GM12878 (cell line): ENCODE data around the gene PROX2.

ENCODE experiments used
- CTCF ChIP-seq, 3 experiments: IDR thresholded peaks in 2 of 3; conservative IDR thresholded peaks in 1 of 3; 2 replicates each; pipeline ENCODE4 v1.5.1; 2011; ENCODE audit warnings: low read depth in 3 of 3, low read length in 3 of 3, mild to moderate bottlenecking in 3 of 3, control low read depth in 2 of 3, moderate library complexity in 2 of 3, inconsistent platforms in 1 of 3, mixed read lengths in 1 of 3; ENCODE audit not compliant: control insufficient read depth in 2 of 3, insufficient read depth in 1 of 3; ENCODE audit errors: extremely low read depth in 1 of 3
- ETV6 ChIP-seq, 2 experiments: fragments of 450-650 bp in 1 of 2; IDR thresholded peaks in 1 of 2; conservative IDR thresholded peaks in 1 of 2; 2 replicates each; pipeline ENCODE4 v1.6.1; 2014; ENCODE audit warnings: antibody characterized with exemption in 1 of 2, borderline replicate concordance in 1 of 2, low read depth in 1 of 2, mild to moderate bottlenecking in 1 of 2, moderate library complexity in 1 of 2
- MTA3 ChIP-seq: IDR thresholded peaks from 2 replicates; pipeline ENCODE4 v1.6.1; 2012; ENCODE audit warnings: low read length, inconsistent platforms, borderline replicate concordance
- POLR2A ChIP-seq: IDR thresholded peaks from 2 replicates; pipeline ENCODE4 v1.6.1; 2011; ENCODE audit warnings: low read depth, mild to moderate bottlenecking, low read length
- POLR2AphosphoS5 ChIP-seq: IDR thresholded peaks from 2 replicates; pipeline ENCODE4 v1.6.1; 2011; ENCODE audit warnings: mild to moderate bottlenecking, low read length, inconsistent platforms
- PRDM15 ChIP-seq: fragments of 450-650 bp; formaldehyde crosslinking; IDR thresholded peaks from 2 replicates; pipeline ENCODE4 v1.4.0; 2020; ENCODE audit warnings: mild to moderate bottlenecking, moderate library complexity
- SIN3A ChIP-seq: IDR thresholded peaks from 2 replicates; pipeline ENCODE4 v1.6.1; 2012; ENCODE audit warnings: low read depth, low read length, improper control_type of control experiment
- TCF12 ChIP-seq: IDR thresholded peaks from 2 replicates; pipeline ENCODE4 v1.6.1; 2011; ENCODE audit warnings: low read depth, mild to moderate bottlenecking, low read length
- ZNF24 ChIP-seq: fragments of 450-650 bp; IDR thresholded peaks from 2 replicates; pipeline ENCODE4 v1.6.1; 2017; ENCODE audit warnings: antibody characterized with exemption, mild to moderate bottlenecking

- TF ChIP-seq POLR2A (no peak), POLR2AphosphoS5 (no peak), PRDM15 (no peak), ZNF24 (no peak), TCF12 (no peak), SIN3A (no peak), MTA3 (no peak), ETV6 (conservative IDR thresholded peaks at IDR 0.05 in 1 of 2, IDR thresholded peaks at IDR 0.05 in 1 of 2; ENCODE audit: borderline replicate concordance in 1 of 2, low read depth in 1 of 2) (no peak), CTCF (IDR thresholded peaks at IDR 0.05 in 2 of 3, conservative IDR thresholded peaks at IDR 0.05 in 1 of 3; ENCODE audit: control insufficient read depth in 2 of 3, extremely low read depth in 1 of 3, insufficient read depth in 1 of 3, low read depth in 3 of 3, low read length in 3 of 3) (no peak)
These were observed 46.2 kb upstream of the PROX2 start for GRCh38 chr14:74921987-74922751.
